Measurements from ENCODE around the gene LHFPL6.

Gene LHFPL6

DNA sequence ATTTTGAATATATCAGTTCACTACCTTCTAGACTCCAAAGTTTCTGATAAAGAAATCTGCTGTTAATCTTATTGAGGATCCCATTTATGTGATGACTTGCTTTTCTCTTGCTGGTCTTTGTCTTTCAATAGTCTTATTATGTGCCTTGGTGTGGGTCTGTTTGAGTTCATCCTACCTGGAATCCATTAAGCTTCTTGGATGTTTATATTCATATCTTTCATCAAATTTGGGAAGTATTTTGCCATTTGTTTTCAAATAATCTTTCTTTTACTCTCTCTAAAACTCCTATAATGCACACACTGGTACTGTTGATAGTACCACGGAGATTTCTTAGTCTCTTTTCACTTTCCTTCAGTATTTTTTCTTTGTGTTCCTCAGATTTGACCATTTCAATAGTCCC lies 28.3 kb upstream of the LHFPL6 start:
- TF ChIP-seq, protein P1, sequence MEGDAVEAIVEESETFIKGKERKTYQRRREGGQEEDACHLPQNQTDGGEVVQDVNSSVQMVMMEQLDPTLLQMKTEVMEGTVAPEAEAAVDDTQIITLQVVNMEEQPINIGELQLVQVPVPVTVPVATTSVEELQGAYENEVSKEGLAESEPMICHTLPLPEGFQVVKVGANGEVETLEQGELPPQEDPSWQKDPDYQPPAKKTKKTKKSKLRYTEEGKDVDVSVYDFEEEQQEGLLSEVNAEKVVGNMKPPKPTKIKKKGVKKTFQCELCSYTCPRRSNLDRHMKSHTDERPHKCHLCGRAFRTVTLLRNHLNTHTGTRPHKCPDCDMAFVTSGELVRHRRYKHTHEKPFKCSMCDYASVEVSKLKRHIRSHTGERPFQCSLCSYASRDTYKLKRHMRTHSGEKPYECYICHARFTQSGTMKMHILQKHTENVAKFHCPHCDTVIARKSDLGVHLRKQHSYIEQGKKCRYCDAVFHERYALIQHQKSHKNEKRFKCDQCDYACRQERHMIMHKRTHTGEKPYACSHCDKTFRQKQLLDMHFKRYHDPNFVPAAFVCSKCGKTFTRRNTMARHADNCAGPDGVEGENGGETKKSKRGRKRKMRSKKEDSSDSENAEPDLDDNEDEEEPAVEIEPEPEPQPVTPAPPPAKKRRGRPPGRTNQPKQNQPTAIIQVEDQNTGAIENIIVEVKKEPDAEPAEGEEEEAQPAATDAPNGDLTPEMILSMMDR (conservative IDR thresholded peaks at IDR 0.05; ENCODE audit: control insufficient read depth, insufficient read depth, low read depth, low read length): no peak
- H3K4me3 ChIP-seq (ENCODE audit: control insufficient read depth, low read depth, low read length): no peak overlapping the region
- no peak for DNase-seq (ENCODE audit: low read depth)

DNA sequence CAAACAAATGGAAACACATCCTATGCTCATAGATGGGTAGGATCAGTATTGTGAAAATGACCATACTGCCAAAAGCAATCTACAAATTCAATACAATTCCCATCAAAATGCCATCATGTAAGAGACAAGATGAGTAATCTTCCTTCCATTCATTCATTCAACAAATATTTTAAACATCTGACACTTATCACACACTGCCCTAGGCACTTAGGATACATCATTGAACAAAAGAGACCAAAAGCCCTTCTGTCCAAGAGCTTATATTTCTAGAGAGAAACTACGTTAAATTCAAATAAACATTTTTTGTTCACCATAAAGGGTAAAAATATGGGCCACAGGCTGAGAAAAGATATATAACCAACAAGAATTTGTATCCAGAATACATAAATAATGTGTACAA lies 20.5 kb upstream of the LHFPL6 start:
- DNase-seq (ENCODE audit: low read depth): no peak
- TF ChIP-seq, protein P1 (conservative IDR thresholded peaks at IDR 0.05; ENCODE audit: control insufficient read depth, insufficient read depth, low read depth, low read length): no peak
- no peak overlapping the region for H3K4me3 ChIP-seq (ENCODE audit: control insufficient read depth, low read depth, low read length)

DNA sequence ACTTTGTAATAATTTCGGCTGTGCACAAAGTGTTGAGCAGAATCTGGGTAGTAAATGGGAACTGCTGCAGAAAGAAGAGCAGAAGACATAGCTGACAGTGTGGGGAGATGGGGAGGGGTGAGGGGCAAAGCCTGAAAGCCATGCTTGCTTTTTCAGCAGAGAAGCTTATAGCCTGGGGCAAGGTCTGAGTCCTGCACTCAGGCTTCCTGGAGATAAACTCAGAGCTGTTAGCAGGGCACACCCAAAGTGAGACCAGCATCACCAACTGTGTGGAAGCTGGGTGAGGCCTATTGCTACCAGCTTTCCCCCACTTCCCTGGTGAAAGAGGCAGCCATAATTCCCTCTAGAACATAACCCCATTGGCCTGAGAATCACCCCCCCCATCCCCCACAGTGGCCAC lies 15.6 kb upstream of the LHFPL6 start:
- no peak for DNase-seq (ENCODE audit: low read depth)
- no peak overlapping the region for H3K4me3 ChIP-seq (ENCODE audit: control insufficient read depth, low read depth, low read length)
- TF ChIP-seq, protein P1 (conservative IDR thresholded peaks at IDR 0.05; ENCODE audit: control insufficient read depth, insufficient read depth, low read depth, low read length): no peak

DNA sequence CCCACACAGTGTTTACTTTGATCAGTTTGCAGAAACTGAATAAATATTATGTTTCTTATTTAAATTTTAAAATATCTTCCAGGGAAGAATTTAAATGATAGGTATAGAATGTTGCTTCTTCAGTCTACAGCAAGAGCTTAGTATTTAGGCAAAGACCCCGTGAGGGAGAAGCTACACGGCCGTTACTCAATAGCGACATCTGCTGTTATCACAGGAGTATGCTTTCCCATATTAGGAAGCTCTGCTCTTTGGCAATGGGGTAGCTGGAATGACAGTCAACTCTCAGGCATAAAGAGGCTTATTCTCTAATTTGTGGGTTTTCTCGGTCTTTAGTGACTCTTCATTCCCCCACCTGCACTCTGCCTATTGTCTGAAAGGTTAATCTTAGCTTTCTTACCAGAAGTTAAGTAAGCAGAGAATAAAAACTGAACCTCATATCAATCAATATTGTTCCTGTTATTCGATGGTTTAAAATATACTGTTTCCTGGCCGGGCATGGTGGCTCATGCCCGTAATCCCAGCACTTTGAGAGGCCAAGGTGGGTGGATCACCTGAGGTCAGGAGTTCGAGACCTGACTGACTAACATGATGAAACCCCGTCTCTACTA lies 13.2 kb upstream of the LHFPL6 start:
- peak; percentile 75 for DNase-seq (ENCODE audit: low read depth)
- TF ChIP-seq, protein P1 (conservative IDR thresholded peaks at IDR 0.05; ENCODE audit: control insufficient read depth, insufficient read depth, low read depth, low read length): peak; percentile 99
- no peak overlapping the region for H3K4me3 ChIP-seq (ENCODE audit: control insufficient read depth, low read depth, low read length)

DNA sequence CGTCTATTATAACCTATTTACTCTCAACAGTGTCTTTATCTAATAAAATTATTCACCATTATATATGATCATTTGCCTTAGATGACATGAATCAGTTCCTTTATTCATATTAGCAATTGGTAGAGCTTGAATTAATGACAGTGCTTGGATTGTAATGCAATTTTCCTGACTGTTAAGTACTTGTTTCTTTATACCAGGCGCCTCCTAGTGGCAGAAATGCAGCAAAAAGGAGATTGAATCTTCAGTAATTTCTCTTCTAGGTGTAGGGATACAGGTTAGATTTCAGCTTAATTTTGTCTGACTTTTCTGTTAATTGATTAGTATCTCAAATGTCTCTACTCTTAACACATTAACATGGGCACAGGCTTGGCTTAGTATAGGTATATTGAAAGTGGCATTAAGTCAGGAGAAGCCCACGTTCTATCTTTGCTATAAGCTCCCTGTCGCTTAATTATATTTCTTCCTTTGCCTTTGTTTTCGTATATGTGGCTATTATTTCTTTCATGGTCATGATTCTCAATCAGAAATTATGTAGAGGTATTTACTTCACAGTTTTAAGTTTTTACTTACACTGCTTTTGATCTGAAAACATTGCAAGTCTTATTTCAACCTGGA lies 9.1 kb upstream of the LHFPL6 start:
- peak; percentile 78 for DNase-seq (ENCODE audit: low read depth)
- TF ChIP-seq, protein P1 (conservative IDR thresholded peaks at IDR 0.05; ENCODE audit: control insufficient read depth, insufficient read depth, low read depth, low read length): peak; percentile 78
- no peak overlapping the region for H3K4me3 ChIP-seq (ENCODE audit: control insufficient read depth, low read depth, low read length)

DNA sequence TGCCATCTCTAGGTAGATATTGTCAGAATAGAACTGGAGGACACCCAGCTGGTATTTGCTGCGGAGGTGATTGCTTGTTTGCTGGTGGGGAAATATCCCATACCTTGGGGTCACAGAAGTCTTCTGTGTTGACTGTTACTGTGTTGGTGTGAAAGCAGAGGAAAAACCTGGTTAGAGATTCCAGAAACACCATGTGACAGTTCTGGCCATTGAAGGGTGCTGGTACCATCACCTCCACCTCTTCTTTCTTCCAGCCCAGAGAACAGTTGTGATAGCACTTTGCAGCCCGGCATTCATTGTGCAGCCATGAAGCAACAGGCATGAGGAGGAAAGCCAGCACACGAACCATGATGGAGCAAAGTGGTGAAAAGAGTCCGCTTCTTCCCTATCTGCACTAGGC lies 4.9 kb upstream of the LHFPL6 start:
- DNase-seq (ENCODE audit: low read depth): no peak
- no peak overlapping the region for H3K4me3 ChIP-seq (ENCODE audit: control insufficient read depth, low read depth, low read length)
- TF ChIP-seq, protein P1 (conservative IDR thresholded peaks at IDR 0.05; ENCODE audit: control insufficient read depth, insufficient read depth, low read depth, low read length): no peak

All from fibroblast of mammary gland (primary cell).